ENCODE results near the gene HTR7.
"Not testable (repeated sequence)": the region's sequence is repeated elsewhere in the genome, so short reads cannot be mapped to it uniquely, and the experiment has no call there.

Gene HTR7

DNA sequence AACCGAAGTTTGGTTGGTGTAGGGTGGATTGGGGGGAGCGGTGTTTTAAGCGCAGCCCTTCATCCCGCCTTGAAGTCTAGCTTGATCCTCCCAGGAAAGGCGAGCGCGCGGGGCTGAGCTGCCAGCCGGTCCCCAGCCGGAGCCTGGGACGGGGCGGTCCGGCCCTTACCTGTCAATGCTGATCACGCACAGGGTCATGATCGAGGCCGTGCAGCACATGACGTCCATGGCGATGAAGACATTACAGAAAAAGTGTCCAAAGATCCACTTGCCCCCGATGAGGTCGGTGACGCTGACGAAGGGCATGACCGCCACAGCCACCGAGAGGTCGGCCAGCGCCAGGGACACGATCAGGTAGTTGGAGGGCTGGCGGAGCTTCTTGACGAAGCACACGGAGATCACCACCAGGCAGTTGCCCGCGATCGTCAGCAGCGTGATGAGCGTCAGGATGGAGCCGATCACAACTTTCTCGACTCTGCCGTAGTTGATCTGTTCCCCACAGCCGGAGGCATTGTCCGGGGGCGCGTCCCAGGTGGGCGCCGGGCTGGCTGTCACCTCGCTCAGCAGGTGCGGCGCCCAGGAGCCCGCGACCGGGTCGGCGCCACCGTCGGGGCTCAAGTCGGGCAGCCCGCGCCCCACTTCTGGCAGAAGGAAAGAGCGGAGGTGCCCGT, 740 bp downstream of the HTR7 start:
- no peak for DNase-seq

DNA sequence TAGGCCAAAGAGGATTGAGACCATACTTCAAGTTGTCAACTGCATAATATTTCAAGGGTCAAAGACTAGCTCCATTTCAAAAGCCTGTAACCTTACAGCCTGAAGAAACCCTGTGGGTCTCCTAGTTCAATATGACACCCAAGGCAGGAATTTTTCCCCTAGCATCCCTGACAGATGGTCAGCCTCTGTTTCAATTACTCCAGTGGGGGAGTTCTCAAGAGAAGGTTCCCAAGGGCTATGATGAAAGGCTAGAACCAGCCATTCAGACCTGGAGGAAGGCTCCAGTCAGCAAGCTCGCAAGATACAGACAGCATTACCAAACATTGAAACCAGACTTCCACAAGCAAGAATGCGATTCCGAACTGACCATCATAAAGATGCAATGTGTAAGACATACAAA, 1.6 kb downstream of the HTR7 start:
- no peak for DNase-seq

DNA sequence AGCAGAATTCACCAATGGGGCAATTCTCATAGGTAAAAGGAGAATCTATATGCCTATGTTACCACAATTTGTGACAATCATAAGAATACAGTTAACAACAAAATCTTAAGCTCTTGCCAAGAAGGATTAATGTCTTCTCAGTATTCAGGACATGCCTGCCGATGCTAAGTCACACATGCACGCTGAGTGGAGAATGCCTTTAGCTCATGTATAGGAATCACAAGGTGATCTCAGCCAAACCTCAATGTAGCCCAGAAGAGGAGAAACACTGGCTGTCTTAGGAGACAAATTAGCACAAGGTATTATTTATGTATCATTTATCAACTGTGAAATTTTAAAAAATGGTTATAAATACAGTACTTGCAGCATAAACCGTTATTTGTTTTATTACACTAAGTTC, 2.7 kb downstream of the HTR7 start:
- DNase-seq: no peak

DNA sequence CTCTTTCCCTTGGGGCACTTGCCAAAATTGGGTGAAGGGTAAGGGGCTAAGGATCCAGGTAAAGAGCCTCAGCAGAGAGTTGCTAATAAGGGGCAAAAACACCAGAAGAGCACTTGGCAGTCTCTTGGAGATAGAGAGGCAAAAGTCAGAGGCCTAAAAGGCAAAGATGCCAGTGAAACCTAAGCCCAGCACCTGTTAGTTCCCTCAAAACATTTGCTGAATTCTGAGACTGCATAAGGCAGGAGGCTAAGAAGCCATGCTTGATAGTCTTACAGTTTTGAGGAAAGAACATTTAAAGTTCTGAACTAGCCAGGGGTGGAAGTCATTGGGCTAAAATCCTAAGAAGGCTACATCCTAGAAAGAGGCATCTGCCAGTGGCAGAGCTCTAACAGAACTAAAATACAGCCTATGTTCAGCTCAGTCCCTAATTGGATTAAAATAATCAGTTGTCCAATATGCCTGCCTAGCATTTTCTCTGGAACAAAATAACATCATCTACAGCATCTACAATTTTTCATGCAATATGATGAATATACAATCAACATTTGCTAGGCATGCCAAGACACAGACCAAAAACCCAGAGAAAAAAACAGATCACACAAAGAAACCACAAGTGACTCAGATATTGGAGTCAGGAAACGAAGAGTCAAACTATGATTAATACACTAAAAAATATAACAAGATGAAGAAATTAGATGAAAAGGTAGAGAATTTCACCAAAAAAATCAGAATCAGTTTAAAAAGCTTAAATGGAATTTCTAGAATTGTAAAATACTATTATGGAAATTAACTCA, 7.7 kb downstream of the HTR7 start:
- no peak for DNase-seq

DNA sequence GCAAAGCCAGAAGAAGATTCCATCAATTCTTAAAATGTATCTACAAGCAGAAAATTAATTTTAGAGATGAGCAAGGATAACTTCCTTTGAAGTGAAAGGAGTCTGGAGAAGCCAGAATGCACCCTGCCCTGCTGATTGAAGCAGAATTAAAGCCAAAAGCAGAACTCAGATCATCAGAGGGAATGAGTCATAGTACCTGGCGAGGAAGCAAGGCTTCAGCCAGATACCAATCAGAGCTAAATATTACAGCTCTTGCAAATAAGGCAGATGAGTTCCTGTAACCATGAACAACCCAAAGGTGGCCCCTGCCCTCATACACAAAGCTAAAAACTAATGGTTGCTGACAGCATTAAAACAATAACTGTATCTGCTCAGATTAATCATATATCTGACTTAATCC, 10.4 kb downstream of the HTR7 start:
- DNase-seq: no peak

DNA sequence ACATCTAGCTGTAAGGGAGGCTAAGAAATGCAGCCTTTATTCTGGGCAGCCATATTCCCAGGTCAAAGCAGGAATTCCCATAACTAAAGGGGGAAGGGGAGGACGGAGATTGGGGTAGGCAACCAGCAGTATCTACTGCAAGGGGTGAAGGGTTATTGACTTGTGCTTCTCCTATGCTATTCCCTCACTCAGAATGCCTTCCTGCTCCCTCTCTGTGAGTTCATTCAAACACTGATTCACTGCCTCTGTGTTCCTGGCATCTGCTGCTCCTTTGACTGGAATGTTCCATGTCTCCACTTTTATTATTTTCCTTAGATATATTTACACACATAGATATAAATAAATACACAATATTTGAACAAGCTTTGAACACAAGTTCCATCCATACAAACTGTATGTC, 11.1 kb downstream of the HTR7 start:
- DNase-seq: no peak

DNA sequence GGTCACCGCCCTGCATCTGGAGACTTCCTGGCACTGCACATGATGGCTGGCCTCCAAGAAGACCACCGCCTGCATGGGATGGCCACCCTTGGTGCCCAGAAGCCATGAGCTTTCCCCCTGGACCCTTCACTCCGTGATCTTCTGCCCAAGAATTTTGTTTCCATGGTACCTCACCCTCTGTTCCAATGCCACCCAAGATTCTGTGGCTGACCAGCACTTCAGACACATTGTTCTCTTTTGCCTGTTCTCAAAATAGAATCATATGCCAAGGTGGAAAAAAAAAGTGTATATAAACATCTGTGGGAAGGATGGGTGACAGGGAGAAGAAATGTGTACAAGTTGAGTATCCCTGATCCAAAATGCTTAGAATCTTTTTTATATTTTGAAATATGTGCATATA, 12.1 kb downstream of the HTR7 start:
- DNase-seq: no peak

DNA sequence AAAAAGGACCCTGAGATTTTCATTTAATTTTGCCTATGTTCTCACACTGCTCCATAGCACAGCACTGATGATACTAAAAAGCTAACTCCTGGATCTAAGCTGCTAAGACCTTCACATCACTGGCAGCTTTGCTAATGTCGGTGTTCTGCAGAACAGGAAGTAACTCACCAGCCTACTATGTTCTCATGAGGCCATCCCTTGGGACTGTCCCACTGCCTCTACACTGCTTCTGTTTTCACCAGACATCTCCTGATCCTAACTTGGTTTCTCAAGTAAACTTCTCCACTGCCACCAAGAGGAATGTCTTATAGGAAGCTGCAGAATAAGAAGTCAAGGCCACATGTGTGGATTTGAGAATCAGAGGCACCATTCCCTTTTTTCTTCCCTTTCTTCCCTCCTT, 15.1 kb downstream of the HTR7 start:
- DNase-seq: no peak

DNA sequence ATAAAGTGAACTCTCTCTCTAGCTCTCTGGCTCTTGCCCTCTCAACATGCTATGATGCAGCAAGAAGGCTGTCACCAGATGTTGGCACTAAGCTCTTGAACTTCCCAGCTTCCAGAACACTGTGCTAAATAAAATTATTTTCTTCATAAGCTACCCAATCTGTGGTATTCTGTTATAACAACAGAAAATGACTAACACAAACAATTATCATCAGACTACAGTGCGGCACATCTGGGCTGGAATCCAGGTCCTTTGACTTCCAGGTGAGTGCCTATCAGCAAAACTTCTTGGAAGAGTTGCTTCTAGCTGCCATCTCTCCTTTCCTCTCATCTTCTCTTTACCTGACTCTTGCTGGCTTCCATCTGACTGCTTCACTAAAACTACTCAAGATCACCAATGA, 20.4 kb downstream of the HTR7 start:
- DNase-seq: no peak

DNA sequence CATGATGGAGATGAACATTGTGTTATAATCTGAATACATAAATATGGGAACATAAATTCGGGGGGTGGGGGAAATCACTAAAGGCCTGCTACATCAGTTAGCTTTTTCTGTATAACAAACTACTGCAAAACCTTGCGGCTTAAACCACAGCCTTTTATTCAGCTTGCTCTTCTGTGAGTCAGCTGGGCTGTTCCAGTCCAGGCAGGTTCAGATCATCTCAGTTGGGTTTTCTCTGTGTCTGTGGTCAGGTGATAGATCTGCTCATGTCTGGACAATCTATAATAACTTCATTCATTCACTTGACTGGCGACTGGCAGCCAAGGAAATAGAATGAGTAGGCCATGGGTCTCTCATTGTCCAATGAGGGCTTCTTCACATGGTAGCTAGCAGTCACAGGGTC, 23.5 kb downstream of the HTR7 start:
- no peak for DNase-seq

DNA sequence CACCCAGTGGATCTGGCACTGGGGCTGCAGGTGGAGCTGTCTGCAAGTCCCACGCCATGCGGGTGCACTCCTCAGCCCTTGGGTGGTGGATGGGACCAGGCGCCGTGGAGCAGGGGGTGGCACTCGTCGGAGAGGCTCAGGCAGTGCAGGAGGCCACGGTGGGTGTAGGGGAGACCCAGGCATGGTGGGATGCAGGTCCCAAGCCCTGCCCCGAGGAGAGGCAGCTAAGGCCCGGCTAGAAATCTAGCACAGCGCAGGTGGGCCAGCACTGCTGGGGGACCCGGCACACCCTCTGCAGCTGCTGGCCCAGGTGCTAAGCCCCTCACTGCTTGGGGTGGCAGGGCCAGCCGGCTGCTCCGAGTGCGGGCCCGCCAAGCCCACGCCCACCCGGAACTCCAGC, 25.7 kb downstream of the HTR7 start:
- DNase-seq: no peak

DNA sequence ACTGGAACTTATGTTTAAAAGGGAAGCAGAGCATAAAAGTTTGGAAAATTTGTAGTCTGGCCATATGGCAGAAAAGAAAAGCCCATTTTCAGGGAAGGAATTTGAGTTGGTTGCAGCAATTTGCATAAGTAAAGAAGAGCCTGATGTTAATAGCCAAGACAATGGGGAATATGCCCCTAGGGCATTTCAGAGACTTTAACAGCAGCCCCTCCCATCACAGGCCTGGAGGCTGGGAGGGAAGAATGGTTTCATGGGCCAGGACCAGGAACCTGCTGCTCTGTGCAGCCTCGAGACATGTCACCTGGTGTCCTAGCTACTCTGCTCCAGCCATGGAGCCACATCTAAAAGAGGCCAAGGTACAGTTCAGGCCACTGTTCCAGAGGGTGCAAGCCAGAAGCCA, 35.3 kb downstream of the HTR7 start:
- DNase-seq: no peak

DNA sequence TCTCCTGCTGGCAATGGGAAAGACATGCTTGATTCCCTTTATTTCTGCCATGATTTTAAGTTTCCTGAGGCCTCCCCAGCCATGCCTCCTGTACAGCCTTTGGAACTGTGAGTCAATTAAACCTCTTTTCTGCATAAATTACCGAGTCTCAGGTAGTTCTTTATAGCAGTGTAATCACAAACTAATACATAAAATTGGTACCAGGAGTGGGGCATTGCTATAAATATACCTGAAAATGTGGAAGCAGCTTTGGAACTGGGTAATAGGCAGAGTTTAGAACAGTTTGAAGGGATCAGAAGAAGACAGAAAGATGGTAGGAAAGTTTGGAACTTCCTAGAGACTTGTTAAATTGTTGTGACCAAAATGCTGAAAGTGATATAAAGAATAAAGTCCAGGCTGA, 36.0 kb downstream of the HTR7 start:
- DNase-seq: not testable (repeated sequence)

DNA sequence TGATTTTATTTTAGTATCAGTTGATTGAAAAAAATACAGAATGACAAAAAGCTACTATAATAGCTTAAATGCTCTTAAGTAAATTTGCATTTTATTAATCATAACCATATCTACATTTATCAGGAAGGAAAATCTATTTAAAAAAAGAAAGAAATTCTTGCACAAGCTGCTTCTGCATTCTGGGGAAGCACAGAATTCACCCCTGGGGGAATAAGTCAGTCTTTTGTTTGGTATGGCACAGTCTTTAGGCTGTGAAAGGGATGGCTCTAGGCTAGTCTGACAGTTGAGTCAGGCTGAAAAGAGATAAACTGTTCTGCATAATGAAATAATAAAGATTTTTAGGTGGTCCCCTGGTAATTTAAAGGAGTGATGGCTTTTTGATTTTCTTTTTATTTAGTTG, 37.9 kb downstream of the HTR7 start:
- no peak for DNase-seq

DNA sequence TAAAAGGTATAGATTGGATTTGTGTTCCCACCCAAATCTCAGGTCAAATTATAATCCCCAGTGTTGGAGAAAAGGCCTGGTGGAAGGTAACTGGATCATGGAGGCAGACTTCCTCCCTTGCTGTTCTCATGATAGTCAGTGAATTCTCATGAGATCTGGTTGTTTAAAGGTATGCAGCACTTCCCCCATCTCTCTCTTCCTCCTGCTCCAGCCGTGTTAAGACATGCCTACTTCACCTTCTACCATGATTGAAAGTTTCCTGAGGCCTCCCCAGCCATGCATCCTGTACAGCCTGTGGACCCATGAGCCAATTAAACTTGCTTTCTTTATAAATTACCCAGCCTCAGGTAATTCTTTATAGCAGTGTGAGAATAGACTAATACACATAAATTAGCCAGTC, 39.1 kb downstream of the HTR7 start:
- no peak for DNase-seq

DNA sequence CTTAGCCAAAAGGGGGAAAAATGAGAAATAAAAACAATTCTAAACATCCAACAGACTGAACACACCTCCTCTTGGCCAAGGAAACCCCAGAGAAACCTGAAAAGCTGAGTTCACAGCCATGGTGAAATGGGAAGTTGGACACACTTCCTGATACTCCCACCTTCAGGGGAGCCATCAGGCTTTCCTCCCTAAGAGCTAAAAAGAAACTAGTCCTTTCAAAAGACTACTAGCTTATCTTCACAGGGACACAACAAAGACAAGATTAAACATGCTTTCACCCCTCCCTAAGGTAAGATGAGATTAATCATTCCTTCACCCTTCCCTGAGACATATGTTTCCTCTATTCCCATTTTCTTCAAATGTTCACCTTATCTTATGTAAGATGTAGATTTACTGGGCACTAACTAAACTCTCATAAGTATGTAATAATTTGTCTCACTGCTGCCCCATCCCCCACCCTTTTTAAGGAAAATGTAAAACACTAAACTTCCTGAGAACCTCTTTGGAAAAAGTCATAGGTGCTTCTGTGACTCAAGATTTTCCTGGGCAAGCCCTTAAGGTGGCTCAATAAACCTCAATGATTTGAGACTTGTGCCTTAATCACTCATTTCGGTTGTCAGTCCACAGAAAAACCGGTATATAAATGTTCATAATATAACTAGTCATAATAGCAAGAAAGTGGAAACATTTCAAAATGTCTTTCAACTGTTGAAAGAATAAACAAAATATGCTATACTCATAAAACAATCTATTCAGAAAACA, 40.5 kb downstream of the HTR7 start:
- DNase-seq: no peak

DNA sequence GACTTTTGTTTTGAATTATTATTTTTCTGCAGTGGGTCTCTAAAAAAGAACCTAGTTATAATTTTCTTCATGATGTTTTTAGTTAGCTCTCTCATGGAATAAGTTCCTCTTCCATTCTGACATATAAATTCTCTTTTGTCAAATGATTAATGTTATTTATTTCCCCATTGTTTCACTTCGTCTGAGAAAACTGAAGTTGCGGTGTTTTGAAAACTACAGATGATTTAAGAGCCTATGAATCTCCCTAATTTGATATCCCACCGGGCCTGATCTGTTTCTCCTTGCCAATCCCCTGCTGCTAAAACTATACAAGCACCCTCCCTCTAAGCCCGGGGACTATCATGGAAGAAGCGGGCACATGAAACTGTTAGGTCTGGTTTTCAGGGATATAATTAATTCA, 41.4 kb downstream of the HTR7 start:
- DNase-seq: no peak

DNA sequence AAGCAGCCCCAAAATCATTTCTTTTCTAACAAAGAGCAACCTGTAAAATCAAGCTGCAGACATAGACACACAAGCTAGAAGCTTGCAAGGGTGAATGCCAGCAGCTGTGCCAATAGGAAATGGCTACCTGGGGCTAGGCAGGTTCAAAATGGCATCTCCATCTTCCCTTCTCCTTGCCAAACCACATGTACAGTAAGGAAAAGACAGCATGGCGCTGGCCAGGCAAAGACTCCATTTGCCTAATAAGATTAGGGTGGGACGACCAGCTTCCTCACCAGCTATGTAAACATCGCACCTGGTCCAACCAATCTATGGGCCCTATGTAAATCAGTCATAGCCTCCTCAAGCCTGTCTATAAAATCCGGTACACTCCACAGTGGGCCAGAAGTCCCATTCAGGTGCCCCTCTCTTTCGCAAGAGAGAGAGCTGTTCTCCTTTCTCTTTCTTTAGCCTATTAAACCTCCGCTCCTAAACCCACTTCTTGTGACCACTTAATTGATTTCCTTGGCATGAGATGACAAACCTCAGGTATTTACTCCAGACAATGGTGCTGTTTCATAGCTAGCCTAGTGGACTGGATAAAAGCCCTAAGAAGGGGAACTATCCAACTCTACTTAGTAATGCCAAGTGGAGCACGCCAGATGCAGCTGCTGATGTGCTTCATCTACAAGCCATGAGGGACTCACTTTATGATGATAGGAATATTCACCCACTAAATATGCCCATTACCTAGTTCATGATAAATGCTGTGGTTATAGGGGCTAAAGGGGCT, 44.1 kb downstream of the HTR7 start:
- DNase-seq: no peak

DNA sequence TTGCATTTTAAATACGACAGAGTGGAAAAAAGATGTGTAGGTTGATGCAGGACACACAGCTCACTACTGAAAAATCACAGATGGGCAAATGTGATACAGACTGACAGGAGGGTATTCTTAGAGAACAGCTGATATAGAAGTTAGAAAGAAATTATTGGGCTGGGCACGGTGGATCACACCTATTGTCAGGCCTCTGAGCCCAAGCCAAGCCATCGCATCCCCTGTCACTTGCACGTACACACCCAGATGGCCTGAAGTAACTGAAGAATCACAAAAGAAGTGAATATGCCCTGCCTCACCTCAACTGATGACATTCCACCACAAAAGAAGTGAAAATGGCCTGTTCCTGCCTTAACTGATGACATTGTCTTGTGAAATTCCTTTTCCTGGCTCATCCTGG, 50.7 kb downstream of the HTR7 start:
- DNase-seq: not testable (repeated sequence)

DNA sequence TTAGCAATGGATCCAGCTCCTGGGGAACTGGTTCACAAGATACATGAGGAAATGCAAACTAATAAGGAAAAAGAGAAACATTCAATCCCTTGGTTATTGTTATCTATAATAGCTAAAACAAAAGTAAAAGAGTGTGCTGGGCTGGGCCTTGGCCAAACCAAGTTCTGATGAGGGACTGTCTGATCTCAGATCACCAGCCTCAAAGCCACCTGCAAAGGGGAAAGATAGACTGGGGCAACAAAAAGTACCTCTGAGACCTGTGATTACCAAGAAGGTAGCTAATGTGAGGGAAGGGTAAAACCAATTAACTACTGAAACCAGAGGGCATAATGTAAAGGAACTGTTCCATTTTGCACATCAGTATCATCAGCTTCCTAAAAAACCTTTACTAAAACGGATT, 51.2 kb downstream of the HTR7 start:
- no peak for DNase-seq

DNA sequence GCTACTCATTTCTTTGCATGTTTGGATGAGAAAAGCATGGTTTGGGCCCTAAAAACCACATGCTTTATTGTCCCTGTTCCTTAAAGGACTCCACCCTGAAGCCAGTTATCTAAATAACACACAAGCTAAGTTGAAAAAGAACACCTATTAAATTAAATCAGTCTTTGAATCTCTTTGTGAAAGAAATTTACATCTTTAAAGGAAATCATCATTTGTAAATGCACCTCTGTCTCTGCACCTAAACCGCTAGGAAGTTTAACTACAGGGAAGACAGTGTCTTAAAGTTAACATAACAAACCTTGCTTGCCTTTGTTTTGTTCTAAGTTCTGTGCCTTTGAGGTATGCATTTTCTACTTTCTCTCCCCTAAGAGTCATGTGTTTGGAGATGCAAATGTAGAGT, 52.6 kb downstream of the HTR7 start:
- no peak for DNase-seq

DNA sequence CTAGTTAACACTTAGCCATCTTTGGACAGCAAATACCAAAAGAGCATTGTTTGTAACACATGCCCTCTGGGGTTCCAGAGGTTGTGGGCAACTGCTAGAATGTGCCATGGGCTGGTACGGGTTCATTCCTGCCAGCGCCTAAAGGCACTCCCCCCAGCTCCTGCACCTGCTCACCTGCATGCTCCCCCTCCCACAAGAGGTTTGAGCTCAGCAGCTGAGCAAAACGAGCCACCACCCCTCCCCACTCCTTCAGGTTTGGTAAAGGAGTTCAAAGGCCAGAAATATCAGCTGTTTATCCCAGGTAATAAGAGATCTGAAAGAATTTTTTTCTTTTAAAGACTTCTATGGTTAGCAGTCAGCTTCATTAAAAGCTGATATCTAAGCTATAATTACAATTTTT, 53.5 kb downstream of the HTR7 start:
- no peak for DNase-seq

DNA sequence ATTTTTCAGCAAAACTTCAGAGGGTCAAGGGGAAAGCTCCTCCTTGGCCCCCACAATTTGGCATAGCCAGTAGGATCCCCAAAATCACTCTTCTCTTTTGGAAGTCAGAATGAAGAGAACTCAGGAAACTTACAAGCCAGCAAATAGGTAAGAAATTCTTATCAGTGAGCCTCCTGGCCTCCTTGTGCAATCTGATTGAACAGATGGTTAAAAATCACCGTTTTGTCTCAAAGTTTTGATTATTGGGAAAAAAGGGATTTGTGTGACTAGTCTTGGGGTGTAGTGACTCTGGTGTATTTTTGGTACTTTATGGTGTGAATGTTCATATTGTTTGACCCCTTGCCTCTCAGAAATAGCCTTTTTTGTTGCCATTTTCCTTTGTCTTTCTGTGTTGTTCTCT, 56.2 kb downstream of the HTR7 start:
- DNase-seq: no peak

All from activated T-cell treated with anti-CD3 and anti-CD28 coated beads for 4 hours (primary cell).